CD14-positive monocyte (primary cell): ENCODE measurements around the gene IGFL1. TPM values are rescaled to one million over a fixed set of nuclear protein-coding genes. Genes with fewer than 3 reads are reported as not detected.

ENCODE experiments used
- DNase-seq, 3 donors: peaks; one replicate each; pipeline ENCODE4 v3.0.0-alpha.2; 2011 to 2022
- H2AFZ ChIP-seq: 2 replicates; pipeline ENCODE4 v1.6.0; 2012; ENCODE audit warnings: mild to moderate bottlenecking, low read depth, low read length, inconsistent platforms; ENCODE audit not compliant: insufficient read depth, poor library complexity, severe bottlenecking
- H3K27ac ChIP-seq, 2 donors: 1 replicate in 1 of 2; 2 replicates in 1 of 2; pipeline ENCODE4 v1.5.1; 2012 to 2013; ENCODE audit warnings: low read length in 2 of 2, control low read depth in 1 of 2, inconsistent platforms in 1 of 2, low read depth in 1 of 2, mild to moderate bottlenecking in 1 of 2
- H3K27me3 ChIP-seq, 2 donors: one replicate each; pipeline versions ENCODE4 v1.6.0 to v1.6.1; 2011 to 2013; ENCODE audit warnings: low read length in 2 of 2; ENCODE audit not compliant: control insufficient read depth in 2 of 2, insufficient read depth in 2 of 2
- H3K36me3 ChIP-seq, 2 donors: replicated peaks in 1 of 2; 1 replicate in 1 of 2; 2 replicates in 1 of 2; pipeline versions ENCODE4 v1.5.1 to v1.6.1; 2012 to 2013; ENCODE audit warnings: low read length in 2 of 2, control low read depth in 1 of 2, inconsistent platforms in 1 of 2, mild to moderate bottlenecking in 1 of 2; ENCODE audit not compliant: insufficient read depth in 2 of 2, control insufficient read depth in 1 of 2
- H3K4me1 ChIP-seq, 2 donors: 1 replicate in 1 of 2; 2 replicates in 1 of 2; pipeline versions ENCODE4 v1.5.1 to v1.6.1; 2012 to 2013; ENCODE audit warnings: low read length in 2 of 2, control low read depth in 1 of 2, inconsistent platforms in 1 of 2, mild to moderate bottlenecking in 1 of 2, moderate library complexity in 1 of 2; ENCODE audit not compliant: insufficient read depth in 2 of 2, control insufficient read depth in 1 of 2
- H3K4me2 ChIP-seq: replicated peaks from 2 replicates; pipeline ENCODE3; 2012; ENCODE audit warnings: low read length, moderate library complexity, mild to moderate bottlenecking; ENCODE audit not compliant: poor library complexity, severe bottlenecking; ENCODE audit errors: extremely low read depth
- H3K4me3 ChIP-seq, 3 experiments: fragments of 200-600 bp in 1 of 3; sonication (generic) in 1 of 3; replicated peaks in 1 of 3; 1 replicate in 2 of 3; 2 replicates in 1 of 3; pipeline ENCODE4 v1.5.1; 2011 to 2013; ENCODE audit warnings: low read length in 3 of 3, mild to moderate bottlenecking in 3 of 3, control low read depth in 2 of 3, low read depth in 2 of 3, inconsistent platforms in 1 of 3, moderate library complexity in 1 of 3
- H3K79me2 ChIP-seq: 2 replicates; pipeline ENCODE4 v1.6.0; 2012; ENCODE audit warnings: mild to moderate bottlenecking, control low read depth, inconsistent platforms, low read length, moderate library complexity; ENCODE audit not compliant: insufficient read depth
- H3K9ac ChIP-seq: 2 replicates; pipeline ENCODE4 v1.6.0; 2017; ENCODE audit warnings: low read length, mild to moderate bottlenecking; ENCODE audit not compliant: insufficient read depth, poor library complexity, severe bottlenecking
- H3K9me3 ChIP-seq, 2 donors: replicated peaks in 1 of 2; 1 replicate in 1 of 2; 2 replicates in 1 of 2; pipeline versions ENCODE4 v1.5.1 to v1.6.1; 2012 to 2013; ENCODE audit warnings: low read length in 2 of 2, control low read depth in 1 of 2; ENCODE audit not compliant: control insufficient read depth in 1 of 2, insufficient read depth in 1 of 2
- H4K20me1 ChIP-seq: 2 replicates; pipeline ENCODE4 v1.6.0; 2012; ENCODE audit warnings: mild to moderate bottlenecking, low read length, control low read depth, moderate library complexity; ENCODE audit not compliant: insufficient read depth
- H3K27ac Mint-ChIP-seq, 7 donors: one replicate each; pipeline ENCODE4 v1.8.0; 2020; ENCODE audit warnings: mild to moderate bottlenecking in 7 of 7, mixed read lengths in 7 of 7, moderate library complexity in 6 of 7, inconsistent platforms in 2 of 7
- H3K27me3 Mint-ChIP-seq, 3 donors: one replicate each; pipeline ENCODE4 v1.8.0; 2021 to 2022; ENCODE audit warnings: low read depth in 3 of 3, mild to moderate bottlenecking in 3 of 3, mixed read lengths in 3 of 3, moderate library complexity in 3 of 3, inconsistent platforms in 1 of 3
- H3K36me3 Mint-ChIP-seq, 2 donors: one replicate each; pipeline ENCODE4 v1.8.0; 2020; ENCODE audit warnings: mixed read lengths in 2 of 2, inconsistent platforms in 1 of 2, mild to moderate bottlenecking in 1 of 2
- H3K4me1 Mint-ChIP-seq: one replicate; pipeline ENCODE4 v1.8.0; 2020; ENCODE audit warnings: mild to moderate bottlenecking, mixed read lengths
- H3K4me3 Mint-ChIP-seq, 2 donors: one replicate each; pipeline ENCODE4 v1.8.0; 2020; ENCODE audit warnings: mild to moderate bottlenecking in 2 of 2, mixed read lengths in 2 of 2, moderate library complexity in 1 of 2
- H3K9me3 Mint-ChIP-seq, 7 donors: one replicate each; pipeline ENCODE4 v1.8.0; 2020 to 2022; ENCODE audit warnings: mixed read lengths in 7 of 7, mild to moderate bottlenecking in 6 of 7, moderate library complexity in 6 of 7, inconsistent platforms in 2 of 7
- WGBS: methylation state at CpG from one replicate; pipeline ENCODE4 v1.1.5; 2013; ENCODE audit warnings: missing lambda C conversion rate; ENCODE audit not compliant: insufficient coverage; 5-methylcytosine and 5-hydroxymethylcytosine counted together
- intact Hi-C, 2 donors: fragments of 100-400 bp; cut with micrococcal nuclease; formaldehyde crosslinking; loops; one replicate each; pipeline versions ENCODE4 v1.15.0 to v1.15.1; 2023
- polyA plus RNA-seq, 3 donors: library from polyadenylated mRNA; depleted of rRNA in 1 of 3; unstranded in 2 of 3; stranded (reverse) in 1 of 3; fragments of 300-500 nt in 2 of 3; fragments of >200 nt in 1 of 3; fragmentation: Illumina TruSeq in 2 of 3; gene quantifications; 1 replicate in 2 of 3; 2 replicates in 1 of 3; pipeline ENCODE4 v1.2.3, GENCODE V29; 2012 to 2021
- TF ChIP-seq, protein P1 (sequence below): fragments of 200-600 bp; IDR thresholded peaks from one replicate; pipeline ENCODE4 v1.8.0; 2022; ENCODE audit warnings: antibody characterized with exemption, mild to moderate bottlenecking

IGFL1 gene
- polyA plus RNA-seq, 3 donors, result not detected

DNA sequence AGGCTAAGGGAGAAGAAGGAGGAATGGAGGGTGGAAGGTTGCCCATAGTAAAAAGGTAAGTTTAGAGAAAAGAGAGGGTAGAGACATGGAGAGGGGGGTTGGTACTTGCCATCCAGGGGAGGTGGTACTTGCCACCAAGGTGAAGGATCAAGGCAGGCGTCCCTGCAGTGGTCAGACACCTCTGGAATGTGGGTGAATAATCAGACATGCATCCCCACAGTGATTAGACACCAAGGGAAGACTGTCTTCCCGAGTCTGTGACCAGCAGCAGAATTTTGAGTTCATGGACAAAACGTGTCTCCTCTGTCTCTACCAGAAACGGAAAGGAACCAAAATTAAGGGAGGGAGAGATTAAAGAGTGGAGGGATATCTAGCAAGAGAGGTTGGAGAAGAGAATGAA lies 27.1 kb upstream of the IGFL1 start:
- Histone ChIP-seq H3K27ac (no peak overlapping the region), H4K20me1 (no peaks in the 10 kb centered on the region), H3K9me3 (no peaks in the 10 kb centered on the region), H3K4me1 (no peaks in the 10 kb centered on the region), H2AFZ (no peak overlapping the region), H3K36me3 (no peaks in the 10 kb centered on the region), H3K4me2 (no peak overlapping the region), H3K79me2 (no peaks in the 10 kb centered on the region), H3K27me3 (no peaks in the 10 kb centered on the region), H3K9ac (no peak overlapping the region), H3K4me3 (no peak overlapping the region)
- Mint-ChIP-seq H3K4me1 (peaks cover 2% of the 10 kb centered on the region), H3K27ac (no peak overlapping the region), H3K27me3 (peaks cover 24 to 29% (median 26%) of the 10 kb centered on the region in 3 donors), H3K4me3 (peak overlapping the region in 1 of 2 donors; percentile 1), H3K9me3 (no peaks in the 10 kb centered on the region), H3K36me3 (no peaks in the 10 kb centered on the region)
- DNase-seq, result no peak
- TF ChIP-seq, protein P1, sequence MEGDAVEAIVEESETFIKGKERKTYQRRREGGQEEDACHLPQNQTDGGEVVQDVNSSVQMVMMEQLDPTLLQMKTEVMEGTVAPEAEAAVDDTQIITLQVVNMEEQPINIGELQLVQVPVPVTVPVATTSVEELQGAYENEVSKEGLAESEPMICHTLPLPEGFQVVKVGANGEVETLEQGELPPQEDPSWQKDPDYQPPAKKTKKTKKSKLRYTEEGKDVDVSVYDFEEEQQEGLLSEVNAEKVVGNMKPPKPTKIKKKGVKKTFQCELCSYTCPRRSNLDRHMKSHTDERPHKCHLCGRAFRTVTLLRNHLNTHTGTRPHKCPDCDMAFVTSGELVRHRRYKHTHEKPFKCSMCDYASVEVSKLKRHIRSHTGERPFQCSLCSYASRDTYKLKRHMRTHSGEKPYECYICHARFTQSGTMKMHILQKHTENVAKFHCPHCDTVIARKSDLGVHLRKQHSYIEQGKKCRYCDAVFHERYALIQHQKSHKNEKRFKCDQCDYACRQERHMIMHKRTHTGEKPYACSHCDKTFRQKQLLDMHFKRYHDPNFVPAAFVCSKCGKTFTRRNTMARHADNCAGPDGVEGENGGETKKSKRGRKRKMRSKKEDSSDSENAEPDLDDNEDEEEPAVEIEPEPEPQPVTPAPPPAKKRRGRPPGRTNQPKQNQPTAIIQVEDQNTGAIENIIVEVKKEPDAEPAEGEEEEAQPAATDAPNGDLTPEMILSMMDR, result no peak
- WGBS, result 84% methylated on average over 3 of the region's 4 CpGs
- intact Hi-C loops, result no loop called here

DNA sequence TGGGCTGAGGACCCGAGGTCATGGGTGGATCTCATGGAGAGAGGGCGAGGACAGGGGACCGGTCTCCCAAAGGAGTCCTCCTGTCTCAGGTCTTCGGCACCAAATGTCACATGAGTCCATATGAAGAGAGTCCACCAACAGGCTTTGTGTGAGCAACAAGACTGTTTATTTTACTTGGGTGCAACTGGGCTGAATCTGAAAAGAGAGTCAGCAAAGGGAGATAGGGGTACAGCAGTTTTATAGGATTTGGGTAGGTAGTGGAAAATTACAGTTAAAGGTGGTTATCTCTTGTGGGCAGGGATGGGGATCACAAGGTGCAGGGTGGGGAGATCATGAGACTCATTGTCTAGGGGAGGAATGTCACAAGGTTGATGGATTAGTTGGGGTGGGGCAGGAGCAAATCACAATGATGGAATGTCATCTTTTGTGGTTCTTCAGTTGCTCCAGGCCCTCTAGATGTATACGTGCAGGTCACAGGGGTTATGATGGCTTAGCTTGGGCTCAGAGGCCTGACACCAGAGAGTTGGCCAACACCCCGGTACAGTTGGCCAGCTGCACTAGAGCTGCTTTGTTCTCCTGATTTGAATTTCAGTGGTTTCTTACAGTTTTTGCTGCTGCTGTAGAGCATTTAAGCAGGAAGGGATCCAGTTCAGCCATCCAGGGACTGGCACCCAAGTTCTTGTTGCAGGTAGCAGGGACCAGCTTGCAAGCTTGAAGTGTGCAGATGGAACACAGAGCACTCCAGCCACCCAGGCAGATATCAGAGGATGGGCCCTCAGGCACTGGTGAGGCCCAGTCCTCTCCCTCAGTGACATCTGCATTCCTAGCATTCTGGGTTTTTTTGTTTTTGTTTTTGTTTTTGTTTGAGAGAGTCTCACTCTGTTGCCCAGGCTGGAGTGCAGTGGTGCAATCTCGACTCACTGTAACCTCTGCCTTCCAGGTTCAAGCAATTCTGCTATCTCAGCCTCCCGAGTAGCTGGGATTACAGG lies 26.4 kb upstream of the IGFL1 start:
- Histone ChIP-seq H4K20me1 (no peaks in the 10 kb centered on the region), H3K36me3 (no peaks in the 10 kb centered on the region), H3K27ac (no peak overlapping the region), H2AFZ (no peak overlapping the region), H3K79me2 (no peaks in the 10 kb centered on the region), H3K27me3 (no peaks in the 10 kb centered on the region), H3K4me1 (no peaks in the 10 kb centered on the region), H3K4me2 (no peak overlapping the region), H3K9me3 (no peaks in the 10 kb centered on the region), H3K9ac (no peak overlapping the region), H3K4me3 (no peak overlapping the region)
- intact Hi-C loops, result no loop called here
- Mint-ChIP-seq H3K9me3 (no peaks in the 10 kb centered on the region), H3K4me3 (peak overlapping the region in 1 of 2 donors; percentile 1), H3K27ac (no peak overlapping the region), H3K27me3 (peaks cover 26 to 31% (median 29%) of the 10 kb centered on the region in 3 donors), H3K36me3 (no peaks in the 10 kb centered on the region), H3K4me1 (peaks cover 4% of the 10 kb centered on the region)
- DNase-seq, result no peak
- TF ChIP-seq, protein P1, result no peak
- 94% methylated on average over 6 of the region's 8 CpGs for WGBS
